Left kidney (tissue), 2 donors: ENCODE data around the gene BCKDHB. TPM values are rescaled to one million over a fixed set of nuclear protein-coding genes. Genes with fewer than 3 reads are reported as not detected.

ENCODE experiments used
- DNase-seq: peaks from one replicate; pipeline ENCODE4 v3.0.0-alpha.2; 2013
- polyA plus RNA-seq: library from polyadenylated mRNA; unstranded; fragments of 120-200 nt; gene quantifications from one replicate; pipeline ENCODE4 v1.2.1, GENCODE V29; 2013; ENCODE audit not compliant: insufficient read length

The BCKDHB gene
- polyA plus RNA-seq, 1 donor, result 34.4 TPM

- no peak for DNase-seq
Observed at GRCh38 chr6:80380566-80380965, 274.1 kb downstream of the BCKDHB start.

- peak; percentile 70 for DNase-seq
Observed at GRCh38 chr6:80382811-80383210, 276.3 kb downstream of the BCKDHB start.

- DNase-seq, result no peak
Observed at GRCh38 chr6:80388507-80388906, 282.0 kb downstream of the BCKDHB start.

Other genes with a start within 250 kb of the BCKDHB start
- 4.0 TPM for gene ELOVL4, start 159.1 kb upstream of the BCKDHB start, polyA plus RNA-seq
- 33.2 TPM for gene TTK, start 102.0 kb upstream of the BCKDHB start, polyA plus RNA-seq